GM10266 (cell line): ENCODE data around the gene CHCHD6.

ENCODE experiments used
- DNase-seq: peaks from one replicate; pipeline ENCODE4 v3.0.0; 2012; ENCODE audit errors: extremely low spot score
- TF ChIP-seq, protein P1 (sequence below): IDR thresholded peaks from 2 replicates; pipeline ENCODE4 v1.5.1; 2012; ENCODE audit warnings: mild to moderate bottlenecking, low read depth; ENCODE audit not compliant: control insufficient read depth, insufficient read depth; ENCODE audit errors: missing control alignments

The CHCHD6 gene

DNA sequence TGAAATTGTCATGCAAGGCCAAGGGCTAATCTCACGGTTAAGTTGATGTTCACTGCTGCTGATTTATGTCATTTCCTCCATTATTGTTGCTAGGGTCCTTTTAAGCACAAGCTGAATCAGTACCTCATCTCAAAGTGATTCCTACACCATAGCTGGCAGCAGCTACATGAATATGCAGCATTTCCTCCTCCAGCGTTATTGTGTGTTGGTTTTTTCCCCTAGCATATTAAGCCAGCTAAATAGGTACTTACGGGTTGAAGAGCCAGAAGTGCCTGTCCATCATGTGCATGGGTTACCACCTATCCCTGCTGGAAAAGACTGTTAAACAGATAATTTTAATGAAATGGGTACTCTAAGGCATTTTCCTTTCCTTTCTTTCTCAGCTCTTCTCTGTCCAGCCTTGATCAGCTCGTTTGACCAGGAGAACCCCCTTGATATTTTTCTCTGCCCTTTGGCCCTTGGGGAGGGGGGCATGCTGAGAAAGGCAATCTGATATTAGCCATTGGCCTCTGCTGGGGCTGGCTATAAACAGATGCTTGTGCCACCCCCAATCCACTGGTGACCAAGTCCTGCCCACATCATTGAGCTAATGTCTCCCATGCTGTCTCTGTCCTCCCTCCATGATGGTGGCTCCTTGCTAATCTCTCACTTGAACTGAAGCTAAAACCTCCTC, 163.3 kb downstream of the CHCHD6 start:
- TF ChIP-seq, protein P1, sequence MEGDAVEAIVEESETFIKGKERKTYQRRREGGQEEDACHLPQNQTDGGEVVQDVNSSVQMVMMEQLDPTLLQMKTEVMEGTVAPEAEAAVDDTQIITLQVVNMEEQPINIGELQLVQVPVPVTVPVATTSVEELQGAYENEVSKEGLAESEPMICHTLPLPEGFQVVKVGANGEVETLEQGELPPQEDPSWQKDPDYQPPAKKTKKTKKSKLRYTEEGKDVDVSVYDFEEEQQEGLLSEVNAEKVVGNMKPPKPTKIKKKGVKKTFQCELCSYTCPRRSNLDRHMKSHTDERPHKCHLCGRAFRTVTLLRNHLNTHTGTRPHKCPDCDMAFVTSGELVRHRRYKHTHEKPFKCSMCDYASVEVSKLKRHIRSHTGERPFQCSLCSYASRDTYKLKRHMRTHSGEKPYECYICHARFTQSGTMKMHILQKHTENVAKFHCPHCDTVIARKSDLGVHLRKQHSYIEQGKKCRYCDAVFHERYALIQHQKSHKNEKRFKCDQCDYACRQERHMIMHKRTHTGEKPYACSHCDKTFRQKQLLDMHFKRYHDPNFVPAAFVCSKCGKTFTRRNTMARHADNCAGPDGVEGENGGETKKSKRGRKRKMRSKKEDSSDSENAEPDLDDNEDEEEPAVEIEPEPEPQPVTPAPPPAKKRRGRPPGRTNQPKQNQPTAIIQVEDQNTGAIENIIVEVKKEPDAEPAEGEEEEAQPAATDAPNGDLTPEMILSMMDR: no peak
- no peak for DNase-seq

- no peak for DNase-seq
- TF ChIP-seq, protein P1: no peak
Observed at GRCh38 chr3:126867863-126868200, 163.8 kb downstream of the CHCHD6 start.

DNA sequence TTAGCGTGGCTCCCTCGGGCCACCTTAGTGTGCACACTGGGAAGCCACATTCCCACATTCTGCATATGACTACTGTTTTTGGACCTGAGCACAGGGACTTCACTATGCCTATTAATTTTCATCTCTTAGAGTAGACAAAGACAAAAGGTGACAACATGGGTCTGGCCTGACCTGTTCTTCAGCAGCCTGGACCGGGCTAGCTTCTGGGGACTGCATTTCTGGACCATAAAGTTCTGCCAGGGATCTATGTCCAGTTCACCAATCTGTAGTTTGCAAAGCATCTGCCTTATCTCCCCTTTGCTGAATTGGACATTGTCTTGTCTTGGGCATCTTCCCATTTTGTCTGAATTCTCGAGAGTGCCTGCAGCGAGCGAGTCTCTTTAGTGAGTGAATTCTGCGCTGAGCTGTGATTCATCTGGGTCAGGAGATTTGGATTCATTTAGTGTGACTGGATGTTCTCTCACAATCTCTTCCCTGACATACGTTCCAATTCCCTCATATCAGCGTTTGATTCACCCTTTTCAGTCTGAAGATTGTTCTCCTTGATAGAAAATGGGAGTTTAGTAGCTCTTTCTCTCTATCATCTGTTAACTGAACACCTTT, 166.7 kb downstream of the CHCHD6 start:
- DNase-seq: no peak
- TF ChIP-seq, protein P1: no peak

GRCh38 chr3:126872701-126873342, 168.8 kb downstream of the CHCHD6 start:
- TF ChIP-seq, protein P1: no peak
- DNase-seq: no peak

- TF ChIP-seq, protein P1: no peak
- DNase-seq: no peak
Observed at GRCh38 chr3:126873416-126873815, 169.4 kb downstream of the CHCHD6 start.

DNA sequence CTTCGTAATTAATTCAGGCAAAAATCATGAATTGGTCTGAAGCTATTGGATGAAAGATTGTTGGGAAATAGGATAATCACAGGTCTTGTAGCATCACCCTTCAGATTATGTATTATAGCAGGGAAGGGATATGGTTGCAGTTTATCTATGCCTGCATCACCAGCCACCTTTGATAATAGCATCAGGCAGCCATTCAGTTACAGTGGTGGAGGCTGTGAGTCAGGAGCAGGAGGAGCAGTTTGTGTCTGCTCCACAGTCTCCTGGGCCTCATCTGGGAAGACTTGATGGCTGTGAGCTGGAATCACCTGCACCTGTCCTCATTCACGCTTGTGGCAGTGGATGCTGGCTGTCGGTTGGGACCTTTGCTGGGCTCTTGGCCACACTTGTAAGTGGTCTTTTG, 174.6 kb downstream of the CHCHD6 start:
- DNase-seq: no peak

More for the DNA sequence above, 174.6 kb downstream of the CHCHD6 start:
- TF ChIP-seq, protein P1: no peak
